ENCODE measurements around the gene BCAS1.

BCAS1 gene

DNA sequence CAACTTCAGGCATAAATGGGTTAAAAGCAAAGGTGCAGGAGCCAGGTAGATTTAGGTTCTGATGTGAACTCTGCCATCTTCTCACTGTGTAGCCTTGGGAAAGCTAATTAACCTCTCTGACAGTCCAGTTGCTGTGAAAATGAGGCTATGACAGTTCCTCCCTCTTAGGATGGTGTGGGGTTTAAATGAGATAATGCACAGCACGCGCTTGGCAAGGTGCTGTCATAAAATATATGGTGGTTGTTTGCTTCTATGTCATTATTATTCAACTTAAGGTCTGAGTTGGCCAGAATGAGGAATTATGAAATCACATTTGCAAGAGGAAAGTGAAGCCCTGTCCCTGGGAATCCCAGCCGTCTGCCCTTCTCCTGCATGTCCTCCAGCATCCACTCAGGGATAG is 15.5 kb upstream of the BCAS1 start:
- ATAC-seq = no peak
- TF ChIP-seq, protein P1, sequence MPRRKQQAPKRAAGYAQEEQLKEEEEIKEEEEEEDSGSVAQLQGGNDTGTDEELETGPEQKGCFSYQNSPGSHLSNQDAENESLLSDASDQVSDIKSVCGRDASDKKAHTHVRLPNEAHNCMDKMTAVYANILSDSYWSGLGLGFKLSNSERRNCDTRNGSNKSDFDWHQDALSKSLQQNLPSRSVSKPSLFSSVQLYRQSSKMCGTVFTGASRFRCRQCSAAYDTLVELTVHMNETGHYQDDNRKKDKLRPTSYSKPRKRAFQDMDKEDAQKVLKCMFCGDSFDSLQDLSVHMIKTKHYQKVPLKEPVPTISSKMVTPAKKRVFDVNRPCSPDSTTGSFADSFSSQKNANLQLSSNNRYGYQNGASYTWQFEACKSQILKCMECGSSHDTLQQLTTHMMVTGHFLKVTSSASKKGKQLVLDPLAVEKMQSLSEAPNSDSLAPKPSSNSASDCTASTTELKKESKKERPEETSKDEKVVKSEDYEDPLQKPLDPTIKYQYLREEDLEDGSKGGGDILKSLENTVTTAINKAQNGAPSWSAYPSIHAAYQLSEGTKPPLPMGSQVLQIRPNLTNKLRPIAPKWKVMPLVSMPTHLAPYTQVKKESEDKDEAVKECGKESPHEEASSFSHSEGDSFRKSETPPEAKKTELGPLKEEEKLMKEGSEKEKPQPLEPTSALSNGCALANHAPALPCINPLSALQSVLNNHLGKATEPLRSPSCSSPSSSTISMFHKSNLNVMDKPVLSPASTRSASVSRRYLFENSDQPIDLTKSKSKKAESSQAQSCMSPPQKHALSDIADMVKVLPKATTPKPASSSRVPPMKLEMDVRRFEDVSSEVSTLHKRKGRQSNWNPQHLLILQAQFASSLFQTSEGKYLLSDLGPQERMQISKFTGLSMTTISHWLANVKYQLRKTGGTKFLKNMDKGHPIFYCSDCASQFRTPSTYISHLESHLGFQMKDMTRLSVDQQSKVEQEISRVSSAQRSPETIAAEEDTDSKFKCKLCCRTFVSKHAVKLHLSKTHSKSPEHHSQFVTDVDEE (CRISPR knock-in tag; IDR thresholded peaks at IDR 0.05) = no peak
- no peak for TF ChIP-seq TOX (CRISPR knock-in tag; IDR thresholded peaks at IDR 0.05; ENCODE audit: borderline replicate concordance)
- TF ChIP-seq ZNF8 (CRISPR knock-in tag; IDR thresholded peaks at IDR 0.05) = no peak
- TF ChIP-seq ARNTL (CRISPR knock-in tag; IDR thresholded peaks at IDR 0.05; ENCODE audit: borderline replicate concordance, low read depth) = no peak
- TF ChIP-seq ZC3H10 (CRISPR knock-in tag; IDR thresholded peaks at IDR 0.05) = no peak
- TF ChIP-seq GLIS3 (CRISPR knock-in tag; IDR thresholded peaks at IDR 0.05) = no peak

DNA sequence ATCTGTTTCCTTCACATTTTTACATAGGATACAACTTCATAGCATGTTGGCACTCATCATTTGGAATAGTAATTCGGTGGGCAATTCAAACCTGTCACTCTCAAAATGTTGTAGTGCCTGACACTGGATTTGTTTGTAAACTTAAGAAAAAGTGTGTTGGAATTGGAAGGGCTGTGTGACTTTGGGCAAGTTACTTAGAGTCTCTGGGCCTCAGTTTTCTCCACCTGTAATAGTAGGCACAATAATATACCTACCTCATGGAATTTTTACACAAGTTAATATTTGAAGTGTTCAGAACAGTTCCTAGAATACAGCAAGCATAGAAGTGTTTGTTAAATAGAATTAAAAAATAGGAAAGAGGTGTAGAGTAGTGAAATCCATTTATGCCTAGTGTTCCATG is 15.0 kb upstream of the BCAS1 start:
- ATAC-seq = no peak
- no peak for TF ChIP-seq CSDC2 (CRISPR knock-in tag; IDR thresholded peaks at IDR 0.05)
- TF ChIP-seq, protein P2, sequence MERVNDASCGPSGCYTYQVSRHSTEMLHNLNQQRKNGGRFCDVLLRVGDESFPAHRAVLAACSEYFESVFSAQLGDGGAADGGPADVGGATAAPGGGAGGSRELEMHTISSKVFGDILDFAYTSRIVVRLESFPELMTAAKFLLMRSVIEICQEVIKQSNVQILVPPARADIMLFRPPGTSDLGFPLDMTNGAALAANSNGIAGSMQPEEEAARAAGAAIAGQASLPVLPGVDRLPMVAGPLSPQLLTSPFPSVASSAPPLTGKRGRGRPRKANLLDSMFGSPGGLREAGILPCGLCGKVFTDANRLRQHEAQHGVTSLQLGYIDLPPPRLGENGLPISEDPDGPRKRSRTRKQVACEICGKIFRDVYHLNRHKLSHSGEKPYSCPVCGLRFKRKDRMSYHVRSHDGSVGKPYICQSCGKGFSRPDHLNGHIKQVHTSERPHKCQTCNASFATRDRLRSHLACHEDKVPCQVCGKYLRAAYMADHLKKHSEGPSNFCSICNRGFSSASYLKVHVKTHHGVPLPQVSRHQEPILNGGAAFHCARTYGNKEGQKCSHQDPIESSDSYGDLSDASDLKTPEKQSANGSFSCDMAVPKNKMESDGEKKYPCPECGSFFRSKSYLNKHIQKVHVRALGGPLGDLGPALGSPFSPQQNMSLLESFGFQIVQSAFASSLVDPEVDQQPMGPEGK (CRISPR knock-in tag; IDR thresholded peaks at IDR 0.05; ENCODE audit: borderline replicate concordance) = no peak
- TF ChIP-seq OSR1 (CRISPR knock-in tag; IDR thresholded peaks at IDR 0.05) = no peak
- TF ChIP-seq, protein P3, sequence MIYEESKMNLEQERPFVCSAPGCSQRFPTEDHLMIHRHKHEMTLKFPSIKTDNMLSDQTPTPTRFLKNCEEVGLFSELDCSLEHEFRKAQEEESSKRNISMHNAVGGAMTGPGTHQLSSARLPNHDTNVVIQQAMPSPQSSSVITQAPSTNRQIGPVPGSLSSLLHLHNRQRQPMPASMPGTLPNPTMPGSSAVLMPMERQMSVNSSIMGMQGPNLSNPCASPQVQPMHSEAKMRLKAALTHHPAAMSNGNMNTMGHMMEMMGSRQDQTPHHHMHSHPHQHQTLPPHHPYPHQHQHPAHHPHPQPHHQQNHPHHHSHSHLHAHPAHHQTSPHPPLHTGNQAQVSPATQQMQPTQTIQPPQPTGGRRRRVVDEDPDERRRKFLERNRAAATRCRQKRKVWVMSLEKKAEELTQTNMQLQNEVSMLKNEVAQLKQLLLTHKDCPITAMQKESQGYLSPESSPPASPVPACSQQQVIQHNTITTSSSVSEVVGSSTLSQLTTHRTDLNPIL (CRISPR knock-in tag; IDR thresholded peaks at IDR 0.05; ENCODE audit: low read depth) = no peak
- TF ChIP-seq ZFP3 (CRISPR knock-in tag; IDR thresholded peaks at IDR 0.05) = no peak
- TF ChIP-seq PPARA (CRISPR knock-in tag; IDR thresholded peaks at IDR 0.05; ENCODE audit: borderline replicate concordance) = no peak
- no peak for TF ChIP-seq ISL1 (CRISPR knock-in tag; IDR thresholded peaks at IDR 0.05)

DNA sequence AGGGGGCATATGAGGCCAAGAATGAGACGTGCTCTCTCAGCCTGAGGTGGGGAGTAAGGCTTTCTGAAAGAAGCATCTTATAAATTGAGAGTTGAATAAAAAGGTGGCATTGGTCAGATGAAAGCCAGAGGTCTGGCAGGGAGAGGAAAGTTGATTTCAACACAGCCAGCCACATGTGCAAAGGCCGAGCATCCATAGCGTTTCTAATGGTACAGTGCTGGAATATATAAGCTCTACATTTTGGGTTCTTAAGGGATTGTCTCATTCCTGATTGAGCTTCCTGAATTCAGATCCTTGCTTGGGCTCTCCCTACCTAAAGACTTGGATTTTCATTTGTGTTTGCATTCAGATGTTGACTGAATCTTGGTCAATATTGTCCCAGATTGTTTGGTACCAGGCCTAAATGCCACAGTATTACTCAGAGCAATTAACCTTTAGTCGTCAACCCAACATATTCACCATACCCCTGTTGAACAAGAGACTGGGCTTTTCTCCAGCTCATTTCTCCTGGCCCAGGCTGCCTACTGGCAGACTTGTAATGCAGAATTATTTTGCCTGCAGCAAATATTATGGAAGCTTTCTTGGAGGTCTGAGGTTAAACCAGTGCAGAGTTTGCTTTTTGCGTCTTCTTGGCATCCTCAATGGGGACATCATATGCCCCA is 14.5 kb upstream of the BCAS1 start:
- TF ChIP-seq ZNF565 (CRISPR knock-in tag; conservative IDR thresholded peaks at IDR 0.05; ENCODE audit: low read depth) (no peak), ZNF8 (CRISPR knock-in tag; IDR thresholded peaks at IDR 0.05) (no peak), ZC3H10 (CRISPR knock-in tag; IDR thresholded peaks at IDR 0.05) (no peak), ZFP3 (CRISPR knock-in tag; IDR thresholded peaks at IDR 0.05) (no peak)
- TF ChIP-seq, protein P1 (CRISPR knock-in tag; IDR thresholded peaks at IDR 0.05) = no peak
- TF ChIP-seq, protein P4, sequence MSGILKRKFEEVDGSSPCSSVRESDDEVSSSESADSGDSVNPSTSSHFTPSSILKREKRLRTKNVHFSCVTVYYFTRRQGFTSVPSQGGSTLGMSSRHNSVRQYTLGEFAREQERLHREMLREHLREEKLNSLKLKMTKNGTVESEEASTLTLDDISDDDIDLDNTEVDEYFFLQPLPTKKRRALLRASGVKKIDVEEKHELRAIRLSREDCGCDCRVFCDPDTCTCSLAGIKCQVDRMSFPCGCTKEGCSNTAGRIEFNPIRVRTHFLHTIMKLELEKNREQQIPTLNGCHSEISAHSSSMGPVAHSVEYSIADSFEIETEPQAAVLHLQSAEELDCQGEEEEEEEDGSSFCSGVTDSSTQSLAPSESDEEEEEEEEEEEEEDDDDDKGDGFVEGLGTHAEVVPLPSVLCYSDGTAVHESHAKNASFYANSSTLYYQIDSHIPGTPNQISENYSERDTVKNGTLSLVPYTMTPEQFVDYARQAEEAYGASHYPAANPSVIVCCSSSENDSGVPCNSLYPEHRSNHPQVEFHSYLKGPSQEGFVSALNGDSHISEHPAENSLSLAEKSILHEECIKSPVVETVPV (CRISPR knock-in tag; IDR thresholded peaks at IDR 0.05) = no peak
- TF ChIP-seq, protein P3 (CRISPR knock-in tag; IDR thresholded peaks at IDR 0.05; ENCODE audit: low read depth) = no peak
- no peak for ATAC-seq
